Tibial artery (tissue), 4 donors: ENCODE data around the gene RPP40.

Experiments
- DNase-seq, 2 donors: peaks; one replicate each; pipeline ENCODE4 v3.0.0-alpha.2; 2019
- H3K27ac ChIP-seq, 2 donors: fragments of 200-600 bp; sonication (generic) in 1 of 2; 1 replicate in 1 of 2; 2 replicates in 1 of 2; pipeline ENCODE4 v1.5.1; 2018 to 2019; ENCODE audit warnings: mild to moderate bottlenecking in 1 of 2
- H3K27me3 ChIP-seq, 2 donors: fragments of 200-600 bp; sonication (generic) in 1 of 2; one replicate each; pipeline versions ENCODE4 v1.5.1 to v1.6.0; 2016 to 2019
- H3K36me3 ChIP-seq, 3 donors: fragments of 200-600 bp; sonication (generic) in 2 of 3; one replicate each; pipeline ENCODE4 v1.5.1; 2016 to 2019; ENCODE audit warnings: mild to moderate bottlenecking in 2 of 3
- H3K4me1 ChIP-seq, 4 donors: fragments of 200-600 bp; sonication (generic) in 2 of 4; 1 replicate in 3 of 4; 2 replicates in 1 of 4; pipeline ENCODE4 v1.5.1; 2016 to 2019
- H3K4me3 ChIP-seq, 2 donors: fragments of 200-600 bp; sonication (generic) in 1 of 2; 1 replicate in 1 of 2; 2 replicates in 1 of 2; pipeline ENCODE4 v1.5.1; 2018 to 2019; ENCODE audit warnings: mild to moderate bottlenecking in 2 of 2
- H3K9me3 ChIP-seq, 3 donors: fragments of 200-600 bp; sonication (generic) in 1 of 3; one replicate each; pipeline ENCODE4 v1.5.1; 2016 to 2019
- intact Hi-C: fragments of 100-400 bp; cut with DNase I; formaldehyde crosslinking; loops from one replicate; pipeline ENCODE4 v1.15.0; 2023; ENCODE audit warnings: low total_unique reads
- TF ChIP-seq, protein P1 (sequence below), 2 experiments: fragments of 200-600 bp in 1 of 2; fragments of 450-650 bp in 1 of 2; IDR thresholded peaks; one replicate each; pipeline ENCODE4 v1.5.1; 2017 to 2019; ENCODE audit warnings: antibody characterized with exemption in 2 of 2, mild to moderate bottlenecking in 1 of 2, moderate library complexity in 1 of 2

The RPP40 gene

DNA sequence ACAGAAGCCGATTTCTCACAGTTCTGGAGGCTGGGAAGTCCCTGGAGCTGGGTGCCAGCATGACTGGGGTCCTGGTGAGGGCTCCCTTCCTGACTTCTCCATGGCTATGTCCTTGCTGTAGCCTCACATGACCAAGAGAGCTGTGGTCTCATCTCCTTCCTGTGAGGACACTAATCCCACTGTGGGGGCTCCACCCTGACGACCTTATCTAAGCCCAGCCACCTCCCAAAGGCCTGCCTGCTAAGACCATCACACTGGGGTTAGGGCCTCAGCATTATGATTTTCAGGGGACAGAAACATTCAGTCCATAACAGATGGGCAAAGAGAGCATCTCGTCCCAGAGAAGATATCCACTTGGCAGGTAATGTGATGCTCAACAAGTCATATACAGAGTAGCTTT is 16.8 kb downstream of the RPP40 start:
- DNase-seq = no peak
- intact Hi-C loops = no loop called here
- Histone ChIP-seq H3K27ac (no peak overlapping the region), H3K4me1 (no peaks in the 10 kb centered on the region), H3K4me3 (no peak overlapping the region), H3K27me3 (no peaks in the 10 kb centered on the region), H3K36me3 (peaks cover 0 to 8% (median 0%) of the 10 kb centered on the region in 3 donors), H3K9me3 (peaks cover 0 to 7% (median 0%) of the 10 kb centered on the region in 3 donors)
- TF ChIP-seq, protein P1, sequence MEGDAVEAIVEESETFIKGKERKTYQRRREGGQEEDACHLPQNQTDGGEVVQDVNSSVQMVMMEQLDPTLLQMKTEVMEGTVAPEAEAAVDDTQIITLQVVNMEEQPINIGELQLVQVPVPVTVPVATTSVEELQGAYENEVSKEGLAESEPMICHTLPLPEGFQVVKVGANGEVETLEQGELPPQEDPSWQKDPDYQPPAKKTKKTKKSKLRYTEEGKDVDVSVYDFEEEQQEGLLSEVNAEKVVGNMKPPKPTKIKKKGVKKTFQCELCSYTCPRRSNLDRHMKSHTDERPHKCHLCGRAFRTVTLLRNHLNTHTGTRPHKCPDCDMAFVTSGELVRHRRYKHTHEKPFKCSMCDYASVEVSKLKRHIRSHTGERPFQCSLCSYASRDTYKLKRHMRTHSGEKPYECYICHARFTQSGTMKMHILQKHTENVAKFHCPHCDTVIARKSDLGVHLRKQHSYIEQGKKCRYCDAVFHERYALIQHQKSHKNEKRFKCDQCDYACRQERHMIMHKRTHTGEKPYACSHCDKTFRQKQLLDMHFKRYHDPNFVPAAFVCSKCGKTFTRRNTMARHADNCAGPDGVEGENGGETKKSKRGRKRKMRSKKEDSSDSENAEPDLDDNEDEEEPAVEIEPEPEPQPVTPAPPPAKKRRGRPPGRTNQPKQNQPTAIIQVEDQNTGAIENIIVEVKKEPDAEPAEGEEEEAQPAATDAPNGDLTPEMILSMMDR (IDR thresholded peaks at IDR 0.05) = no peak

DNA sequence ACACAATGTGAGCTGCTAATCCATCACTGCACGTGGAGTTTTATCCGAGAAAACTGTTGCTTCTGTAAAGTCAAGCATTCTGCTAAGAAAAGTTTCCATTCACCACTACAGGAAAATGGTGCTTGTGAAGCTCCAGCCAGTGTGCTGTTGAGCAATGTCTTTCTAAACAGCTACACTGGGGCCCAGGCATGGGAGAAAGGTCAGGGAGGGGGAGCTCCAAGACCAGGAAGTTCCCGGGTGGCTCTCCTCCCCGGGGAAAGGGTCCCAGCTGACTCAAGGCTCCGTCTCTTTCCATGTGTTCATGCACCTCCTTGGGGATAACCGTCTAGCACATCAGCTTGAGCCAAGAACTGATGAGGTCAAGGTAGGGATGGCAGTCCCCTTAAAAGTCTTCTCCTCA is 20.5 kb downstream of the RPP40 start:
- TF ChIP-seq, protein P1 (IDR thresholded peaks at IDR 0.05) = no peak
- no peak for DNase-seq
- no peak overlapping the region for H3K4me3 ChIP-seq
- H3K9me3 ChIP-seq = peaks cover 0 to 15% (median 7%) of the 10 kb centered on the region in 3 donors
- no peak overlapping the region for H3K27ac ChIP-seq
- no peaks in the 10 kb centered on the region for H3K4me1 ChIP-seq
- intact Hi-C loops = no loop called here
- H3K36me3 ChIP-seq = no peaks in the 10 kb centered on the region
- H3K27me3 ChIP-seq = no peaks in the 10 kb centered on the region

DNA sequence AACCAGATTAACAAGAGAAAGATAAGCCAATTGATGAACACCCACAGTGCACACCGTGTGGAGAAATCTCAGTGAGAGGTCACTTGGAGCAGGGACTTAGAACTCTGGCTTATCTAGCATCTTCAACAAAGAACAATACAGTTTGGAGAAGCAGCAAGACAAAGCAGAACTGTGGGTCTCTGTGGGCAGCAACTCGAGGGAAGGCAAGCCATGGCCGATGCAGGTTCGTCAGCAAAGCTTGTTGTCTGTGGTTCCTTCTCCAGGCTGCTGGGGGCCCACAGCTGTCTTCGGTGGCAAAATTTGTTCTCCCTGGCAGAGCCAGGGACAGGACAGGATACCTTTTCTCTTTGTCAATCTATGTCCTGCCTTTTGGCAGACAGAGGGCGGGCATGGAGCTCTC is 22.1 kb downstream of the RPP40 start:
- intact Hi-C loops = no loop called here
- Histone ChIP-seq H3K4me3 (no peak overlapping the region), H3K4me1 (no peaks in the 10 kb centered on the region), H3K27ac (no peak overlapping the region), H3K36me3 (no peaks in the 10 kb centered on the region), H3K27me3 (no peaks in the 10 kb centered on the region), H3K9me3 (peaks cover 0 to 15% (median 0%) of the 10 kb centered on the region in 3 donors)
- TF ChIP-seq, protein P1 (IDR thresholded peaks at IDR 0.05) = no peak
- DNase-seq = no peak

DNA sequence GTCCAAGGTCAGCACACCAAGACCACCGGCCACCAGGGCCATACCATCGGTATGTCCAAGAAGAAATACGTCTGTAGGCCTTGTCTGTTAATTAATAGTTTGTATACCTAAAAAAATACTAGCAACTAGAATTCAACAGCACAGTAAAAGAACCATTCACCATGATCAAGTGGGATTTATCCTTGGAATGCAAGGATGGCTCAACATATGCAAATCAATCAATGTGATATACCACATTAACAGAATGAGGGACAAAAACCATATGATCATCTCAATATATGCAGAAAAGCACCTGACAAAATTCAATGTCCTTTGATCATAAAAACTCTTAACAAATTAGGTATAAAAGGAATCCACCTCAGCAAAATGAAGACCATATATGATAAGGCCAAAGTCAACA is 24.4 kb downstream of the RPP40 start:
- H3K4me3 ChIP-seq = no peak overlapping the region
- H3K27ac ChIP-seq = no peak overlapping the region
- no peak for DNase-seq
- H3K4me1 ChIP-seq = peaks cover 0 to 9% (median 5%) of the 10 kb centered on the region in 4 donors
- peaks cover 0 to 15% (median 0%) of the 10 kb centered on the region in 3 donors for H3K9me3 ChIP-seq
- H3K27me3 ChIP-seq = no peaks in the 10 kb centered on the region
- intact Hi-C loops = no loop called here
- TF ChIP-seq, protein P1 (IDR thresholded peaks at IDR 0.05) = no peak
- no peaks in the 10 kb centered on the region for H3K36me3 ChIP-seq

DNA sequence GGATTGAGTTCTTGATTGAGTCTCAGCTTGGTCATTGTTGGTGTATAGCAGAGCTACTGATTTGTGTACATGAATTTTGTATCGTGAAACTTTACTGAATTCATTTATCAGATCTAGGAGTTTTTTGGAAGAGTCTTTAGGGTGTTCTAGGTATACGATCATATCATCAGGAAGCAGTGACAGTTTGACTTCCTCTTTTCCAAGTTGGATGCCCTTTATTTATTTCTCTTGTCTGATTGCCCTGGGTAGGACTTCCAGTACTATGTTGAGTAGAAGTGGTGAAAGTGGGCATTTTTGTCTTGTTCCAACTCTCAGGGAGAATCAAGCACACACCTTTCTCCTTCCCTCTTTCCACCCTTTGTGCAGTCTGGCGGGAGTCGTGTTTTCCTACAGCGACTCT is 26.4 kb downstream of the RPP40 start:
- intact Hi-C loops = no loop called here
- Histone ChIP-seq H3K27ac (no peak overlapping the region), H3K9me3 (peaks cover 0 to 15% (median 0%) of the 10 kb centered on the region in 3 donors), H3K4me1 (peaks cover 0 to 15% (median 11%) of the 10 kb centered on the region in 4 donors), H3K4me3 (no peak overlapping the region), H3K27me3 (no peaks in the 10 kb centered on the region), H3K36me3 (no peaks in the 10 kb centered on the region)
- no peak for DNase-seq
- TF ChIP-seq, protein P1 (IDR thresholded peaks at IDR 0.05) = no peak

DNA sequence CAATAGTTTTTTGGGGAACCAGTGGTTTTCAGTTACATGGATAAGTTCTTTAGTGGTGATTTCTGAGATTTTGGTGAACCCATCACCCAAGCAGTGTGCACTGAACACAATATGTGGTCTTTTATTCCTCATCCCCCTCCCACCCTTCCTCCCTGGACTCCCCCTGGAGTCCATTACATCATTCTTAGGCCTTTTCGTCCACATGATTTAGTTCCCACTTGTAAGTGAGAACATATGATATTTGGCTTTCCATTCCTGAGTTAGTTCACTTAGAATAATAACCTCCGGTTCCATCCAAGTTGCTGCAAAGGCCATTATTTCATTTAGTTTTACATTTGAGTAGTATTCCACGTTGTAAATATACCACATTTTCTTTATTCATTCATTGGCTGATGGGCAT is 28.3 kb downstream of the RPP40 start:
- TF ChIP-seq, protein P1 (IDR thresholded peaks at IDR 0.05) = no peak
- H3K27ac ChIP-seq = no peak overlapping the region
- H3K27me3 ChIP-seq = no peaks in the 10 kb centered on the region
- DNase-seq = no peak
- peaks cover 0 to 15% (median 0%) of the 10 kb centered on the region in 3 donors for H3K9me3 ChIP-seq
- intact Hi-C loops = no loop called here
- peaks cover 0 to 21% (median 14%) of the 10 kb centered on the region in 4 donors for H3K4me1 ChIP-seq
- no peaks in the 10 kb centered on the region for H3K36me3 ChIP-seq
- H3K4me3 ChIP-seq = no peak overlapping the region
